Lung (tissue), 12 donors: ENCODE data around the gene PAX6. TPM values are rescaled to one million over a fixed set of nuclear protein-coding genes. Genes with fewer than 3 reads are reported as not detected.

Experiments
- ATAC-seq: fragments of 200-7000 bp; cut with Tn5 transposase; one replicate; pipeline ENCODE4 v1.9.1; 2020; ENCODE audit warnings: moderate number of reproducible peaks; ENCODE audit not compliant: insufficient read depth, low FRiP score
- DNase-seq, 3 donors: peaks; one replicate each; pipeline ENCODE4 v3.0.0-alpha.2; 2013 to 2017
- H3K27ac ChIP-seq, 2 donors: one replicate each; pipeline ENCODE4 v1.5.1; 2013; ENCODE audit warnings: mild to moderate bottlenecking in 2 of 2, moderate library complexity in 2 of 2, control low read depth in 1 of 2, inconsistent platforms in 1 of 2, low read depth in 1 of 2, low read length in 1 of 2
- H3K27me3 ChIP-seq, 3 donors: one replicate each; pipeline ENCODE4 v1.5.1; 2013; ENCODE audit warnings: low read length in 2 of 3; ENCODE audit not compliant: control insufficient read depth in 3 of 3, insufficient read depth in 3 of 3
- H3K36me3 ChIP-seq, 4 donors: one replicate each; pipeline ENCODE4 v1.5.1; 2013; ENCODE audit warnings: low read length in 4 of 4, mild to moderate bottlenecking in 1 of 4, moderate library complexity in 1 of 4; ENCODE audit not compliant: control insufficient read depth in 4 of 4, insufficient read depth in 4 of 4
- H3K4me1 ChIP-seq, 5 donors: one replicate each; pipeline ENCODE4 v1.5.1; 2013; ENCODE audit warnings: low read length in 5 of 5, mild to moderate bottlenecking in 2 of 5, moderate library complexity in 1 of 5; ENCODE audit not compliant: control insufficient read depth in 5 of 5, insufficient read depth in 5 of 5
- H3K4me3 ChIP-seq: one replicate; pipeline ENCODE4 v1.5.1; 2013; ENCODE audit warnings: mild to moderate bottlenecking, control low read depth, moderate library complexity
- H3K9ac ChIP-seq, 2 donors: one replicate each; pipeline ENCODE4 v1.5.1; 2013; ENCODE audit warnings: low read length in 2 of 2, control low read depth in 1 of 2; ENCODE audit not compliant: insufficient read depth in 1 of 2
- H3K9me3 ChIP-seq, 4 donors: one replicate each; pipeline ENCODE4 v1.5.1; 2013; ENCODE audit warnings: low read length in 3 of 4, mild to moderate bottlenecking in 1 of 4, moderate library complexity in 1 of 4; ENCODE audit not compliant: control insufficient read depth in 4 of 4, insufficient read depth in 3 of 4
- CTCF ChIP-seq: IDR thresholded peaks from 2 replicates; pipeline ENCODE4 v1.5.1; 2012; ENCODE audit warnings: mild to moderate bottlenecking; ENCODE audit errors: control extremely low read depth, extremely low read depth
- WGBS, 2 donors: extraction: QIAGEN DNeasy Blood & Tissue Kit; methylation state at CpG; one replicate each; pipeline ENCODE4 v1.1.7; 2013; 5-methylcytosine and 5-hydroxymethylcytosine counted together
- polyA plus RNA-seq, 2 donors: library from polyadenylated mRNA; stranded (reverse); fragments of 200-250 nt; gene quantifications; one replicate each; pipeline ENCODE4 v1.2.1, GENCODE V29; 2013
- total RNA-seq, 2 donors: library from RNA; depleted of rRNA in 1 of 2; stranded (reverse); fragments of >200 nt in 1 of 2; gene quantifications; one replicate each; pipeline ENCODE4 v1.2.1, GENCODE V29; 2014 to 2021
- donor health status: control.
- donor health status: control.
- donor health status: Bipolar disorder and iron deficiency.
- donor health status: healthy.
- donor health status: DM: yes; HTN: yes; CAD: no.

Gene PAX6
- total and polyA plus RNA-seq, 4 donors, result 0.01 TPM; not detected in 3

GRCh38 chr11:31792456-31792855 lies 18.7 kb downstream of the PAX6 start:
- Histone ChIP-seq H3K4me3 (no peak overlapping the region), H3K36me3 (no peaks in the 10 kb centered on the region), H3K9ac (no peak overlapping the region), H3K4me1 (peaks cover 0 to 7% (median 0%) of the 10 kb centered on the region in 5 donors), H3K27me3 (peaks cover 13 to 81% (median 17%) of the 10 kb centered on the region in 3 donors), H3K9me3 (peaks cover 0 to 3% (median 0%) of the 10 kb centered on the region in 4 donors), H3K27ac (no peak overlapping the region)
- DNase-seq, result no peak
- no peak for ATAC-seq
- 85 to 92% methylated on average over 2 of the region's 2 CpGs for WGBS, 2 donors
- no peak for TF ChIP-seq CTCF

DNA sequence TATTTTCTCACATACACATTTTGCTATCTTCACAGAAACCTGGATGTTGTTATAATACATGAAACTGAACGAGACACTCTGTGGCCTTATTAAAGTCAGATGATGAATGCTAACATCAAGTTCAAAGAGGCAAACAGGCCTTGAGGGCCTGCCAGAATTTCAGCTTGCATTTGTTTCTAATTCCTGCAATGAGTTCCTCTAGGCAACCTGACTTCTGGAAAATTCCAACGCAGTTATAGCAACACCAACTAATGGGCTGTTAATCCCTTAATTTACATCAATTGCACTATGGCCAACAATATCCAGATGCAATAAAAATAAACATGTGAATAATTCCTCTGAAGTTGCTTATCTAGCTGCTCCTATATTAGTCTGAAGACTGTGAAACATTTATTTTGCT lies 19.1 kb downstream of the PAX6 start:
- Histone ChIP-seq H3K27ac (no peak overlapping the region), H3K9ac (no peak overlapping the region), H3K9me3 (peaks cover 0 to 3% (median 0%) of the 10 kb centered on the region in 4 donors), H3K36me3 (peaks cover 0 to 2% (median 0%) of the 10 kb centered on the region in 4 donors), H3K27me3 (peaks cover 13 to 81% (median 13%) of the 10 kb centered on the region in 3 donors), H3K4me1 (peaks cover 0 to 5% (median 0%) of the 10 kb centered on the region in 5 donors), H3K4me3 (no peak overlapping the region)
- ATAC-seq, result no peak
- TF ChIP-seq CTCF, result no peak
- DNase-seq, result peak in 2 of 3 donors; percentile 65 to 77
- WGBS, 2 donors, result 80 to 83% methylated on average over 2 of the region's 2 CpGs

DNA sequence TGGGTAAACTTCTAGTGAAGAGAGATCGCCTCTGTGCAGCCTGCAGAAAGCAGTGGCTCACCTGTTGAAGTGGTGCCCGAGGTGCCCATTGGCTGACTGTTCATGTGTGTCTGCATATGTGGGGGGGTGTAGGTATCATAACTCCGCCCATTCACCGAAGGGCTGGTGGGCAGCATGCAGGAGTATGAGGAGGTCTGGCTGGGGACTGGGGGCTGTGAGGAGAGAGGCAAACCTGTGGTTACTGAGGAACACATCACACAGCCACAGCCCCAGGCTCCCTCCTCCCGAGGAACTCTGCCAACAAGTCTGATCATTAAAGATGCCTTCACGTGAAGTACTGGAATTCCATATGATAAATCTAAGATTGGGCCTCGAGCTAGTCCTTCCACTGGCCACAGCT lies 20.5 kb downstream of the PAX6 start:
- Histone ChIP-seq H3K4me3 (no peak overlapping the region), H3K9me3 (no peaks in the 10 kb centered on the region), H3K9ac (no peak overlapping the region), H3K36me3 (peaks cover 0 to 2% (median 0%) of the 10 kb centered on the region in 4 donors), H3K27me3 (peaks cover 2 to 76% (median 8%) of the 10 kb centered on the region in 3 donors), H3K4me1 (peaks cover 0 to 2% (median 0%) of the 10 kb centered on the region in 5 donors), H3K27ac (no peak overlapping the region)
- ATAC-seq (no peak), DNase-seq (no peak)
- 78 to 89% methylated on average over 7 of the region's 7 CpGs for WGBS, 2 donors
- TF ChIP-seq CTCF, result no peak

DNA sequence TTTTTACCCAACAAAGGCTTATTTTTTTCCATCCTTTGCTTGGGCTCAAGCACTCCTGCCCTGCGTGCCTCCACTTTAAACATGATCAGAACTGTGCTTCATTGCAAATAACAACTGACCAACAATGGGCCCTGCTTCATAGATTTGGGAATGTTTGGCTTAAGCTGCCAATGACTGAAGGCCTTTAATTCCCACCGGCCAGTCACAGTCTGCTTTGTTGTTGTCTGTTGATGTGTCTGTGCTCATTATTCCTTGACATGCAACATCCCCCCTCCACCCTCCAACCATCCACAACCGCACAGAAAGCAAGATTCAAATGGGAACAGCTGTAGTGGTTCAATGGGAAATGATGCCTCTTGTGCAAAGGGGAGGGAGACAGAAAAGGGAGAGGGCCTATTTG lies 23.0 kb downstream of the PAX6 start:
- ATAC-seq (no peak), DNase-seq (no peak)
- peaks cover 2 to 53% (median 8%) of the 10 kb centered on the region in 3 donors for H3K27me3 ChIP-seq
- no peak overlapping the region for H3K9ac ChIP-seq
- H3K9me3 ChIP-seq, result no peaks in the 10 kb centered on the region
- H3K4me1 ChIP-seq, result peaks cover 0 to 2% (median 0%) of the 10 kb centered on the region in 5 donors
- H3K36me3 ChIP-seq, result peaks cover 0 to 2% (median 0%) of the 10 kb centered on the region in 4 donors
- H3K27ac ChIP-seq, result no peak overlapping the region
- no peak overlapping the region for H3K4me3 ChIP-seq
- WGBS, 2 donors, result 89 to 92% methylated on average over 3 of the region's 3 CpGs
- TF ChIP-seq CTCF, result no peak
